PC-3 (cell line): ENCODE data around the gene BTBD19. TPM values are rescaled to one million over a fixed set of nuclear protein-coding genes. Genes with fewer than 3 reads are reported as not detected.
"Not testable (repeated sequence)": the region's sequence is repeated elsewhere in the genome, so short reads cannot be mapped to it uniquely, and the experiment has no call there.

Source experiments
- ATAC-seq: fragments of 200-7000 bp; cut with Tn5 transposase; 2 replicates; pipeline ENCODE4 v1.9.1; 2020; ENCODE audit warnings: mild to moderate bottlenecking, moderate library complexity
- BruUV-seq: library from RNA; stranded (reverse); fragments of 400-500 nt; replicated peaks from 2 replicates; lab custom pipeline; 2021; lab: Mats Ljungman, UMichigan
- CTCF ChIA-PET: fragments of 300-600 bp; sonication (Branson Sonifier 250); formaldehyde crosslinking; loops from one replicate; lab custom pipeline; 2022; ENCODE audit warnings: antibody characterized with exemption; lab: Charles Lee
- POLR2A ChIA-PET: fragments of 300-600 bp; sonication (Branson Sonifier 250); formaldehyde crosslinking; loops from one replicate; lab custom pipeline; 2022; ENCODE audit warnings: antibody characterized with exemption; ENCODE audit not compliant: unreplicated experiment; lab: Charles Lee
- DNase-seq: peaks from one replicate; pipeline ENCODE4 v3.0.0-alpha.2; 2015
- H2AFZ ChIP-seq: fragments of 300-600 bp; sonication (generic); 2 replicates; pipeline ENCODE4 v1.6.0; 2016; ENCODE audit warnings: antibody characterized with exemption, low read length
- H3F3A ChIP-seq: fragments of 300-600 bp; sonication (generic); one replicate; pipeline ENCODE4 v1.6.0; 2017; ENCODE audit warnings: antibody characterized with exemption, low read length, control low read depth, mild to moderate bottlenecking; ENCODE audit not compliant: unreplicated experiment
- H3K27ac ChIP-seq: fragments of 300-600 bp; sonication (generic); 2 replicates; pipeline ENCODE4 v1.5.1; 2016; ENCODE audit warnings: mild to moderate bottlenecking, low read length
- H3K27me3 ChIP-seq: fragments of 300-600 bp; sonication (generic); 2 replicates; pipeline ENCODE4 v1.6.1; 2016; ENCODE audit warnings: low read length, mixed read lengths
- H3K36me3 ChIP-seq: fragments of 300-600 bp; sonication (generic); 2 replicates; pipeline ENCODE4 v1.6.1; 2016; ENCODE audit warnings: low read depth, mixed run types, low read length, mixed read lengths
- H3K4me1 ChIP-seq: fragments of 300-600 bp; sonication (generic); 2 replicates; pipeline ENCODE4 v1.5.1; 2016; ENCODE audit warnings: low read length; ENCODE audit not compliant: insufficient read depth
- H3K4me2 ChIP-seq: fragments of 300-600 bp; sonication (generic); 2 replicates; pipeline ENCODE4 v1.6.0; 2016; ENCODE audit warnings: low read length
- H3K4me3 ChIP-seq: fragments of 300-600 bp; sonication (generic); 2 replicates; pipeline ENCODE4 v1.5.1; 2016; ENCODE audit warnings: mild to moderate bottlenecking, low read length, mixed read lengths
- H3K79me2 ChIP-seq: fragments of 300-600 bp; sonication (generic); 2 replicates; pipeline ENCODE4 v1.6.1; 2017; ENCODE audit warnings: low read length, mixed read lengths
- H3K9ac ChIP-seq: fragments of 300-600 bp; sonication (generic); 2 replicates; pipeline ENCODE4 v1.6.0; 2016; ENCODE audit warnings: mild to moderate bottlenecking, low read length
- H3K9me2 ChIP-seq: fragments of 300-600 bp; sonication (generic); replicated peaks from 2 replicates; pipeline ENCODE4 v1.6.1; 2016; ENCODE audit warnings: mixed run types, low read length, mixed read lengths
- H3K9me3 ChIP-seq: fragments of 300-600 bp; sonication (generic); 2 replicates; pipeline ENCODE4 v1.6.1; 2016; ENCODE audit warnings: low read length, mixed read lengths
- H4K20me1 ChIP-seq: fragments of 300-600 bp; sonication (generic); 2 replicates; pipeline ENCODE4 v1.6.1; 2016; ENCODE audit warnings: low read length, mixed read lengths
- EZH2 ChIP-seq: fragments of 300-600 bp; sonication (generic); IDR thresholded peaks from one replicate; pipeline ENCODE4 v1.6.1; 2017; ENCODE audit warnings: antibody characterized with exemption, mild to moderate bottlenecking, low read length; ENCODE audit not compliant: unreplicated experiment
- EZH2phosphoT487 ChIP-seq: fragments of 300-600 bp; sonication (generic); IDR thresholded peaks from 2 replicates; pipeline ENCODE4 v1.6.1; 2018; ENCODE audit warnings: mild to moderate bottlenecking, antibody characterized with exemption, low read length, borderline replicate concordance
- intact Hi-C: fragments of 100-400 bp; cut with micrococcal nuclease; formaldehyde crosslinking; loops from 2 replicates; pipeline ENCODE4 v1.9.0; 2023
- total RNA-seq: library from RNA; depleted of rRNA; stranded (reverse); fragments of >200 nt; gene quantifications from 2 replicates; pipeline ENCODE4 v1.2.3, GENCODE V29; 2014
- TF ChIP-seq, protein P1 (sequence below): fragments of 300-600 bp; sonication (generic); conservative IDR thresholded peaks from 2 replicates; pipeline ENCODE4 v1.5.1; 2017; ENCODE audit warnings: antibody characterized with exemption, low read depth, mild to moderate bottlenecking, low read length

Gene BTBD19
- total RNA-seq, 1 experiment from 2014 or later, result 0.58 TPM

DNA sequence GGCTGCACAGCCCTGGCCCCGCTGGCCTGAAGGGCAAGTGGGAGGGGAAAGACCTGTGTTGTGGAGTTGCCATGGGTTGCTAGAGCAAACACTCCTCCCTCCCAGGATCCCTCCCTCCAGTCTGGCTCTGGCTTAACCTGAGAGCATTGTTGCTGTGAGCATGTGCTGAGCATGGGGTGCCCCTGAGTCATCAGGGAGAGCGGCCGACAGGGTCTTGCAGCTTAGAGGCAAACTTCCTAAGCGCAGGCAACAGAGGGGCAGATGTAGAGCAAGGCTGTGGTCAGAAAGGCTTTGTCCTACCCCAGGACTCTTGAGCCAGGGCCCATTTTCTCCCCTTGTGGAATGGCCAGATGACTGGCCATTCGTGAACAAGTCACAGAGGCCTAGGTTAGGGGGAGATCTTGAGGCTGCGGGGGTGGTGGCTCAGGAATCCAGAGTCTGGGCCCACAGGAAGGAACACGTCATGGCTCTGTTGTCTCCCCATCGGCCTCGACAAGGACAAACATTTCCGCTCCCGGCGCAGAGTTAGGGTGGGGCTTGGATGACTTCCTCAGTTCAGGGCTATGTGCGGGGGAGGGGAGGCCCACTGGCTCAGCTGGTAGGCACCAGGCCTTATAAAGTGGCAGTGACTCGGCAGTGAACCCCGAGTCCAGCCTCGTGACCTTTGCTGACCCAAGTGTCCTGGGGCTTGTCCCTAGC, 810 bp upstream of the BTBD19 start:
- Histone ChIP-seq H3F3A (peaks cover 5% of the 10 kb centered on the region), H3K79me2 (no peaks in the 10 kb centered on the region), H3K4me2 (peak overlapping the region; percentile 66), H3K27ac (peak overlapping the region; percentile 98), H3K4me3 (no peak overlapping the region), H3K9me2 (no peaks in the 10 kb centered on the region), H3K4me1 (peaks cover 44% of the 10 kb centered on the region), H3K9ac (peak overlapping the region; percentile 87), H4K20me1 (no peaks in the 10 kb centered on the region), H3K9me3 (no peaks in the 10 kb centered on the region), H3K36me3 (peaks cover 7% of the 10 kb centered on the region; the same call in 1 of the 2 replicates), H2AFZ (0 out of 2 replicates have a peak overlapping the region, but pooled peaks have one; percentile 11), H3K27me3 (no peaks in the 10 kb centered on the region)
- TSS peak; percentile 56 for BruUV-seq
- POLR2A ChIA-PET, result interaction anchor here (1.0 kb wide), 1 partner anchor 8 kb away, joined by 3 read pairs; no protein-coding TSS in a partner anchor
- CTCF ChIA-PET, result no interaction called here
- ATAC-seq (peak; percentile 89), DNase-seq (peak; percentile 97)
- TF ChIP-seq EZH2phosphoT487 (no peak), EZH2 (no peak)
- intact Hi-C loops, result no loop called here

DNA sequence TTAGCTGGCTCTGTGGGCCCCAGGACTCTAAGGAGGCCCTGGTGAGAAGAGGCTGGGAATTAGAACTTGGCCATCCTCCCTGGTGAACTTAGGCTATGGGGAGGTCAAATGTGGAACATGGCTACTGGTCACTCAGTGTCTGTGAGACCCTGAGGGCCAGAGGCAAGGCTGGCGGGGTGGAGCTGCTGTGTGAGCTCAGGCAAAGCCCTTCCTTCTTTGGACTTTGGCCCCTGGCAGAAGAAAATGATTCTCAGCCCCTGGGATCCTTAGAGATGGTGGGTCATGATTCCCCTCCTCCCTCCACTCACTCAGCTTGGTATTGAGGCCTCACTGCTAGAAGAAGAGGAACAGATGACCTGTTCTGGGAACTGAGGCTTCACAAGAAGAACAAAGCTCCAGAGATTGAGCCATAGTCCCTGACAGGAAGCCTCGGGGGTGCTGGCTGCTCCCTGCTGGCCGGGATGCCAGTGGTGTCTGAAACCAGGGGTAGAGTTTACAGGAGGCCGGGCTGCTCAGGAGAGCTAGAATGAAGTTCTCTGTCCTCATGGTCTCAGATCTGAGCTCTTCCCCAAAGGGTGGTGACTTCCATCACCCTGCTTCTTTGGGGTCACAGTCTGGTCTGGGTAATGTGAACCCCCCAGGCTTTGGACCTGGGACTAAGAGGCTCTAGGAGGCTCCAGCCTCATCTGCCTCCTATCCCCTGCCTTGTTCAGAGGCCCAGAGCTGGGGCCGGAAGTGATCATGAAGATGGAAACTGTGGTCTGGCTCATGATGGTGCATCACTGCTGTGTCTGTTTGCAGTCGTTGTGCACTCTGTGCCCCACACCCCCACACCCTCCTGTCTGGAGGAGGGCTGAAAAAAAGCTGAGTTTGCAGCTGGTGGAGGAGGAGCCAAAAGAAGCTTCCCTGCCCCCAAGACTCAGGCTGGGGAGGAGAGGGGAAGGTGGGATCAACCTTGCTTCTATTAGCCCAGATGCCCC, 905 bp downstream of the BTBD19 start:
- H3K36me3 ChIP-seq, result peaks cover 3% of the 10 kb centered on the region; the same call in 1 of the 2 replicates
- no peaks in the 10 kb centered on the region for H3K27me3 ChIP-seq
- CTCF ChIA-PET, result interaction anchor here (0.6 kb wide), 1 partner anchor 9 kb away, joined by 4 read pairs; the partner anchor contains the start of gene PLK3
- no peaks in the 10 kb centered on the region for H3K79me2 ChIP-seq
- no peak overlapping the region for H2AFZ ChIP-seq
- peaks cover 44% of the 10 kb centered on the region for H3K4me1 ChIP-seq
- peak overlapping the region; percentile 98 for H3K27ac ChIP-seq
- POLR2A ChIA-PET, result interaction anchor here (1.0 kb wide), 1 partner anchor 9 kb away, joined by 3 read pairs; no protein-coding TSS in a partner anchor
- DNase-seq (no peak), ATAC-seq (no peak)
- no peak overlapping the region for H3K4me2 ChIP-seq
- no peaks in the 10 kb centered on the region for H3K9me2 ChIP-seq
- intact Hi-C loops, result no loop called here
- H3F3A ChIP-seq, result peaks cover 5% of the 10 kb centered on the region
- TF ChIP-seq, protein P1, sequence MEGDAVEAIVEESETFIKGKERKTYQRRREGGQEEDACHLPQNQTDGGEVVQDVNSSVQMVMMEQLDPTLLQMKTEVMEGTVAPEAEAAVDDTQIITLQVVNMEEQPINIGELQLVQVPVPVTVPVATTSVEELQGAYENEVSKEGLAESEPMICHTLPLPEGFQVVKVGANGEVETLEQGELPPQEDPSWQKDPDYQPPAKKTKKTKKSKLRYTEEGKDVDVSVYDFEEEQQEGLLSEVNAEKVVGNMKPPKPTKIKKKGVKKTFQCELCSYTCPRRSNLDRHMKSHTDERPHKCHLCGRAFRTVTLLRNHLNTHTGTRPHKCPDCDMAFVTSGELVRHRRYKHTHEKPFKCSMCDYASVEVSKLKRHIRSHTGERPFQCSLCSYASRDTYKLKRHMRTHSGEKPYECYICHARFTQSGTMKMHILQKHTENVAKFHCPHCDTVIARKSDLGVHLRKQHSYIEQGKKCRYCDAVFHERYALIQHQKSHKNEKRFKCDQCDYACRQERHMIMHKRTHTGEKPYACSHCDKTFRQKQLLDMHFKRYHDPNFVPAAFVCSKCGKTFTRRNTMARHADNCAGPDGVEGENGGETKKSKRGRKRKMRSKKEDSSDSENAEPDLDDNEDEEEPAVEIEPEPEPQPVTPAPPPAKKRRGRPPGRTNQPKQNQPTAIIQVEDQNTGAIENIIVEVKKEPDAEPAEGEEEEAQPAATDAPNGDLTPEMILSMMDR, result no peak
- no peak for TF ChIP-seq EZH2phosphoT487
- no peak for TF ChIP-seq EZH2
- no peaks in the 10 kb centered on the region for H3K9me3 ChIP-seq
- no peaks in the 10 kb centered on the region for H4K20me1 ChIP-seq
- no TSS peak for BruUV-seq
- H3K9ac ChIP-seq, result peak overlapping the region; percentile 87; the same call in 1 of the 2 replicates
- no peak overlapping the region for H3K4me3 ChIP-seq

DNA sequence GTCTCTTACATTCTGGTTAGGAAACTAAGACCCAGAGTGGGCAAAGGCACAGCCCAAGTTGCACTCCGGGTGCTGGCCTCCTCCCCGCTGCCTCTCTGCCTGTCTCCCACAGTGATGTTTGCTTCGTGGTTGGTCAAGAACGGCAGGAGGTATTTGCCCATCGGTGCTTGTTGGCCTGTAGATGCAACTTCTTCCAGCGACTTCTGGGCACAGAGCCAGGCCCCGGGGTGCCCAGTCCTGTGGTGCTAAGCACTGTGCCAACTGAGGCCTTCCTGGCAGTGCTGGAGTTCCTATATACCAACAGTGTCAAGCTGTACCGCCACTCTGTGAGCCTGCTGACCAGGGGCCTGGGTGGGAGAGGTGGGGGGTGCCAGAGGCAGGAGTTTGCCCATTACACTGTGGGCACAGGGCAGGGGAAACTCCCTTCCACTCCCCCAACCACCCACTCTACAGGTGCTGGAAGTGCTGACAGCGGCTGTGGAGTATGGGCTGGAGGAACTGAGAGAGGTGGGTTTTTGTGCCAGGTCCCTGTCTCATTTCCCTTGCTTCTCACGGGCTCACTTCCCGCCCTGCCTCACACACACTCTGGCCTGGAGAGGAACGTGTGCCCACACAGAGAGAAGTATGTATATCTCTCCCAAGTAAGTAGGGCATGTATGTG, 1.9 kb downstream of the BTBD19 start:
- Histone ChIP-seq H3K27ac (no peak overlapping the region), H3K79me2 (no peaks in the 10 kb centered on the region), H3F3A (peaks cover 5% of the 10 kb centered on the region), H3K9ac (no peak overlapping the region), H2AFZ (no peak overlapping the region), H3K36me3 (peaks cover 3% of the 10 kb centered on the region; the same call in 1 of the 2 replicates), H3K9me3 (no peaks in the 10 kb centered on the region), H3K9me2 (no peaks in the 10 kb centered on the region), H4K20me1 (no peaks in the 10 kb centered on the region), H3K27me3 (no peaks in the 10 kb centered on the region), H3K4me2 (no peak overlapping the region), H3K4me3 (no peak overlapping the region), H3K4me1 (peaks cover 49% of the 10 kb centered on the region)
- no peak for ATAC-seq
- BruUV-seq, result no TSS peak
- POLR2A ChIA-PET, result no interaction called here
- CTCF ChIA-PET, result no interaction called here
- no peak for TF ChIP-seq EZH2
- no peak for TF ChIP-seq EZH2phosphoT487
- TF ChIP-seq, protein P1, result no peak
- DNase-seq, result peak; percentile 16
- intact Hi-C loops, result no loop called here

DNA sequence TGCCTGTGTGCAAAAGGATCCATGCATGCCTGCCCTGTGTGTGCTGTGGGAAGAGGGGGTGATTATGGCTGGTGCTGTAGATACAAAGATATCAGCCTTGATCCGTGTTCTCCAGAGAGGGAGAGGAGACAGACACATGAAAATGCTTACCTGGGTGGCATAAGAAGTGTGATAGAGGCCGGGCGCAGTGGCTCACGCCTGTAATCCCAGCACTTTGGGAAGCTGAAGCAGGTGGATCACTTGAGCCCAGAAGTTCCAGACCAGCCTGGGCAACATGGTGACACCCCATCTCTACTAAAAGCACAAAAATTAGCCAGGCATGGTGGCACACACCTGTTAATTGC, 2.4 kb downstream of the BTBD19 start:
- POLR2A ChIA-PET, H3K9ac ChIP-seq, BruUV-seq, H3K27me3 ChIP-seq, CTCF ChIA-PET, H2AFZ ChIP-seq, DNase-seq, H3K9me2 ChIP-seq, H4K20me1 ChIP-seq, ATAC-seq, H3K9me3 ChIP-seq, H3F3A ChIP-seq, H3K4me3 ChIP-seq, intact Hi-C loops, H3K36me3 ChIP-seq, H3K27ac ChIP-seq, H3K79me2 ChIP-seq, H3K4me2 ChIP-seq: not testable (repeated sequence)
- H3K4me1 ChIP-seq, result peaks cover 51% of the 10 kb centered on the region
